HUDEP-2 (cell line): ENCODE results near the gene MLANA.
"Not testable (repeated sequence)": the region's sequence is repeated elsewhere in the genome, so short reads cannot be mapped to it uniquely, and the experiment has no call there.

ENCODE experiments used
- DNase-seq, 76 experiments: peaks; one replicate each; lab custom pipeline; 2025; ENCODE audit not compliant: unreplicated experiment in 76 of 76; lab: John Stamatoyannopoulos, UW

The MLANA gene

DNA sequence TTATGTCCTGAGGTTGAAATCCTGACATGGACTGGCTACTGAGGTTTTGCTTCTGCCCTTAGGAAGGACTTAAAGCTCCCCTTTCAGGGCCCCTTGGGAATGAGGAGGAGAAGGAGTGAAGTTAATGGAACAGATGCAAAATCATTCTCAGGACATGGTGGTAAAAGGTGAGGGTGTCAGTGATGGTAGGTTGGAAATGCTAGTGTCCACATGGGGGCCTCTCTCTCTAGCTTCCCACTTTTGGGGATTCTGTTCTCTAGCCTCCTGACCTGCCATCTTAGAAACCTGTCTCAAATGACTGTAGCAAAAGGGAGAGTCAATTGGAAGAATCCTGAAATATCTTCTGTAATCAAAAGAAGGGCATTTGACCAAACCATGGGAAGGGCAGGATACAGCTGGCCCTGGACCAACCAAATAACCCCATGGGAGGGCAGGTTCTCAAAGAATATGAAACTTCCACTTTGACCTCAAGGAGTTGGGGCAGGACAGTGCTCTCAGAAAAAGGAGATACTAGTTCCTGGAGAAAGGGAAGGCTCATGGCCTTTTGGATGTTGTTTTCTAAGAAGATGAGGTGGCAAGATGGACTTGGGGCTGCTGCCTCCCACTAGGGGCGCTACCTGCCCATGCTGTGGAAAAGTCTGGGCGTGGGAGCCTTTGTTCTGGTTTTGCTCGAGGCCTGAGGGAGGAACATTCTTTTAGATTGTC lies 21.2 kb upstream of the MLANA start:
- DNase-seq = peak in 54 of 76 experiments; percentile 3 to 68 (median 30)

DNA sequence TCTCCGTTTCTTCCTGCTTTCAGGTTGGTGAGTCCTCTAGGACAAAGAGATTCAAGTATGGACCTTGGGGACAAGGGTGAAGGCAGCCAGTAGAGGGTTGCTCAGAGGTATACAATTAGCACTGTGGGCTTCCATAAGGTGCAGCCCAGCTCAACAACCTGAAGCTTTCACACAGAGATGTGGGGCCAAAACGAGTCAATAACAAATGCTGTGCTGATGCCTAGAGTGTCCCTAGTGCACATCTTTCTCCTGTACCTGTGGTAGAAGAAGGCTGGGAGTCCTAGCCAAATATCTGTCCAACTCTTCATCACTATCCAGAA lies 20.7 kb upstream of the MLANA start:
- DNase-seq = no peak

DNA sequence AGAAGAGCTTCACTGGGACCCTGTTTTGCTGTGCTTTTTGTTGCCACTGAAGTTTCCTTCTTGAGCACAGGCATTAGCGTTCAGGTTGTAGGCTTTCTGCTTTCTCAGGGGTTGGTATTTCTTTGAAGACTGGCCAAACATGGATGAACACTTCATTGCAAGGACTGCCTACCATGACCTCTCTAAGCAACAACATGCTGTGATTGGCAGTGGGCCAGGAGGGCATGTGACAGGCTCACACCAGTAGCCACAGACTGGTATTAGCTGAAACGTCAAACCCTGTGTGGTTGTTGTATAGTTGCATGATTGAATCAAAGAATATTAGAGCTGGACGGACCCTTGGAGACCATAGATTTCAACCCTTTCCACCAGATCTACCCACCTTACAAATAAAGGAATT lies 20.0 kb upstream of the MLANA start:
- DNase-seq = peak in 57 of 76 experiments; percentile 2 to 69 (median 30)

DNA sequence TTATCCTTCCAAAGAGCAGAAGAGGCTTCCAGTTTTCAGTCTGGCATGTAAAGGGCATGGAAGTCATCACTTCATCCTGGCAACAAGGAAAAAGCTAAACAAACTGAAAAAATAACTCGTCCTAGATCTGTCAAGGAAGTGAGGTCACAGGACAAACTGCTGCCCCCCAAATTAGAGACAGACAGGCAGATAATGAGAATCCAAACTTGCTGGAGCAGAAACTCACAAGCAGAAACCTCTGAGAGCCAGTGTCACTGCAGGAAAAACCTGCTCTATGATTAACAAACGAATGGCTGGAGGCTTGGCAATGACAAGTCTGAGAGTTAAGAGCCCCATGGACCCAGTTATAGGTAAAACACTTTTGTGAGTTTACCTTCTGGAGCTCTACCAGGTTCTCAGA lies 18.9 kb upstream of the MLANA start:
- DNase-seq = no peak

DNA sequence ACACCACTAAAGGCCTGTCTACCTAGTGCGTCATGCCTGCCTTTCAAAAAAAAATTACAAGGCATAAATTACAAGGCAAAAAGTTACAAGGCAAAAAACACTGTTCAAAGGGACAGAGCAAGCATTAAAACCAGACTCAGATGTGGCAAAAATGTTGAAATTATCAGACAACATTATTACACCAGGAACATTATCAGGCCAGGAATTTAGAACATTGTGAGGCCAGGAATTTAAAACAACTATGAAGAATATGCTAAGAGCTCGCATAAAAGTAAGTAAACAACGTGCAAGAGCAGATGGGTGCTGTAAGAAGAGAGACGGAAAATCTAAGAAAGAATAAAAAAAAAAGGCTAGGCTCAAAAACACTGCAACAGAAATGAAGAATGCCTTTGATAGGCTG lies 18.2 kb upstream of the MLANA start:
- DNase-seq = no peak

DNA sequence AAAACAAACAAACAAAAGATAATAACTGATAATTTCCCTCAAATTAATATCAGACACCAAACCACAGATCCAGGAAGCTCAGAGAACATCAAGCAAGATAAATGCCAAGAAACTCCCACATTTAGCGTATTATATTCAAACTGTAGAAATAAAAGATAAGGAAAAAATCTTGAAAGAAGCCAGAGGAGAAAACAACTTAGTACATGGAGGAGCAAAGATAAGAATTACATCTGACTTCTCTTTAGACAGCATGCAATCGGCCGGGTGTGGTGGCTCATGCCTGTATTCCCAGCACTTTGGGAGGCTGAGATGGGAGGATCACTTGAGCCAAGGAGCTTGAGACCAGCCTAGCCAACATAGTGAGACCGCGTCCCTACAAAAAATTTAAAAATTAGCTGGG lies 17.2 kb upstream of the MLANA start:
- peak in 1 of 76 experiments; percentile 6 for DNase-seq

DNA sequence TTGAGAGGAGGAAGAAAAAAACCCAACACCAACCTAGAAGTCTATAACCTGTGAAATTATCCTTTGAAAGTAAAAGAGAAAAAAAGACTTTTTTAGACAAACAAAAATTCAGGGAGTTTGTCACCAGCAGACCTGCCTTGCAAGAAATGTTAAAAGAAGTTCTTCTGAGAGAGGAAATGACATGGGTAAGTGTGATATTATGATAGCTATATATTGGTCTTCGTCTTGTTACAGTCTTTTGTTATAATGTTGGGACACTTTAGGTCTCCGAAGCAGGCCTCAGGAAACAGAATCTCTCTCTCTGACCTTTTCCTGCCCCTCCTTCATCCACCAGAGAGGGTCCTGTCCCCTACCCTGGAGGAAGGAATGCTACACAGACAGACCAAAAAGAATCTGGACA lies 16.6 kb upstream of the MLANA start:
- no peak for DNase-seq

DNA sequence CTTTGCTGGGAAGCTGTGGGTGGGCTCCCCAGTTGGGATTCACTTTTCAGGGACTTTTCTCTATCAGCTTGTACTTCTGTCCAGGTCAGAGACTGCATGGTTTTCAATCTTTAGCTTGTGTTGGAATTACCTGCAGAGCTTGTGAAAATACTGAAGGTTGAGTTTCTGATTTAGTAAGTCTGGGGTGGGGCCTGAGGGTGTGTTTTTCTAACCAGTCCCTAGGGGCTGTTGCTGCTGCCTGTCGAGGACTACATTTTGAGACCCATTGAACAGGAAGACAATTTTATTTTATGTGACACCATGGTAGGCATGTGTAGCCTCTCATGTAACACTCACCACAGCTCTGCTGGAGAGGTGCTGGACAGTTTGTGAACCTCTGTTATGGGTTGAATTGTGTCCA lies 14.7 kb upstream of the MLANA start:
- no peak for DNase-seq

DNA sequence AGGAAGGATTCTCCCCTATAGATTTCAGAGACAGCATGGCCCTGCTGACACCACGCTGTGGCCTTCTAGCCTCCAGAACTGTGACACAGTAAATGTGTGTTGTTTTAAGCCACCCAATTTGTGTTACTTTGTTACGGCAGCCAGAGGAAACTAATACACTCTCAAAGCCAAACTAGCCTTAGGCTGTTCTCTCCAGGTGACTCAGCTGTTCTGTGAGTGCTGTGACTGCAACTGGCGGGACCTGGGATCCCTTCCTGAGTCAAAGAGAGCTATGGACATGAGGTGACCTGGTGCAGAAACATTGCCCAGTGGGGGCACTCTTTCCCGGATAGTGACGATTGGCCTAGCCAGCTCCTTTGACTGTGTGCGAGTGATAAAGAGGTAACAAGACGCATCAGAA lies 14.0 kb upstream of the MLANA start:
- DNase-seq = no peak

DNA sequence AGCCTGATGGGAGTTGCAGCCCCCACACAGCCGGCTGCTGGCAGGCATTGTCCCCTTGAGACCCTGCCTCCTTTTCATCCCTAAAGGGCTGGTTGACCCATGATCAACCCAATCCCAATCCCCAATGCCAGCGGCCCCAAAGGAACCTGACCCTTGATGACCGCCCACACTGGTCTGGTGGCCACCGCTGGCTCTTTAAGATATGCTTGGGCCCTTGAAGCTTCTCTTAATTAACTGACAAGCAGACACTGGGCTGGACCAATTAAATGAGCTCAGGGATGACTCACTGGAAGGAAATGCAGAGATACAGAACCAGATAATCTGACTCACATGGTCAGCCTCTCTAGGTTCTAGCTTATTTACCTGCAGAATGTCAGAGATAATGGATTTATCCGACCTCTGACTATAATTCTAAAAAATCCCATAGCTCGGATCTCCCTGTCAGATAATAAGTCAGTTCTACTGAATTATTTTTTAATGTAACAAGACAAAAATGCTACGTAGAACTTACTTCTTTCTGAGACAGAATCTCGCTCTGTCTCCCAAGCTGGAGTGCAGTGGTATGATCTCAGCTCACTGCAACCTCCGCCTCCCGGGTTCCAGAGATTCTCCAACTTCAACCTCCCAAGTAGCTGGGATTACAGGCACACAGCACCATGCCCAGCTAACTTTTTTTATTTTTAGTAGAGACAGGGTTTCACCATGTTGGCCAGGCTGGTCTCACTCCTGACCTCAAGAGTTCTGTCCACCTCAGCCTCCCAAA lies 11.1 kb upstream of the MLANA start:
- peak in 39 of 76 experiments; percentile 4 to 79 (median 27) for DNase-seq

DNA sequence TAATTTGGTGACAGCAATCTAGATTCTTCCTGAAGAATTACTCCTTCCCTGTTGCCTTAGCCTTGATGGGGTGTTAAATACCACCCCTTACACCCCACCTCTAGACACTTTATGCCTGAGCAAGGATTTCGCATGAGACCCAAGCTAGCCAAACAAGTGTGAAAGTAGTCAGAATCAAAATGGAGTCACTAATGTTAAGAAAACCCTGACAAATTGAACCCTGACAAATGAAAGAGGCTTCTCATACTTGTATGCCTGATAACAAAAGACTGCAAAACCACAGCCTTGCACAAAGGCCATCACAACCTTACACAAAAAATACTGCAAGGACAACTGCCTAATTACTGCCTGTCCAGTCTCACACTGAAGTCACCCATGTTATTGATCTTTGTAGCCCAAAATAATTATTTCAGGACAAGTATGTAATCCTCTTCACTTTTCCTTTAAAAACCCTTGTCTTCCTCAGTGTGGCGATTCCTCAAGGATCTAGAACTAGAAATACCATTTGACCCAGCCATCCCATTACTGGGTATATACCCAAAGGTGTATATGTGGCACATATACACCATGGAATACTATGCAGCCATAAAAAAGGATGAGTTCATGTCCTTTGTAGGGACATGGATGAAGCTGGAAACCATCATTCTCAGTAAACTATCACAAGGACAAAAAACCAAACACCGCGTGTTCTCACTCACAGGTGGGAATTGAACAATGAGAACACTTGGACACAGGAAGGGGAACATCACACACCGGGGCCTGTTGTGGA lies 8.3 kb upstream of the MLANA start:
- DNase-seq = not testable (repeated sequence)

DNA sequence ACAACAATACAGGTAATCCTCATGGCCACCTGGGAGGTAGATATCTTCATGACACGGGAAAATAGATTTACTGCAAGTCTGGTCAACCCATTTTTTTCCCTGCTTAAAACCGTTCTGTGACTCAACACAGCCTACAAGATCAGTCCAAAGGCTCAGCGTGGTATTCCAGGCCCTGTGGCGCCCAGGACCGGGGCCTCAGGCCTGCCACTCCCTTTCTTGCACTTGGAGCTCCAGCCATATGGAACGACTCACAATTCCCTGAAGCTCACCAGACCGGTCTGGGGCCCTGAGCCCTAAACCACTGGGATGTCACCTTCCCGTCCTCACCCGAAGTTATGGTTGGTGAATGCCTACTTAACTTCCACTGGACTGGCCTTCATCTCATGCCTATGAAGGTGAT lies 6.5 kb upstream of the MLANA start:
- DNase-seq = no peak

DNA sequence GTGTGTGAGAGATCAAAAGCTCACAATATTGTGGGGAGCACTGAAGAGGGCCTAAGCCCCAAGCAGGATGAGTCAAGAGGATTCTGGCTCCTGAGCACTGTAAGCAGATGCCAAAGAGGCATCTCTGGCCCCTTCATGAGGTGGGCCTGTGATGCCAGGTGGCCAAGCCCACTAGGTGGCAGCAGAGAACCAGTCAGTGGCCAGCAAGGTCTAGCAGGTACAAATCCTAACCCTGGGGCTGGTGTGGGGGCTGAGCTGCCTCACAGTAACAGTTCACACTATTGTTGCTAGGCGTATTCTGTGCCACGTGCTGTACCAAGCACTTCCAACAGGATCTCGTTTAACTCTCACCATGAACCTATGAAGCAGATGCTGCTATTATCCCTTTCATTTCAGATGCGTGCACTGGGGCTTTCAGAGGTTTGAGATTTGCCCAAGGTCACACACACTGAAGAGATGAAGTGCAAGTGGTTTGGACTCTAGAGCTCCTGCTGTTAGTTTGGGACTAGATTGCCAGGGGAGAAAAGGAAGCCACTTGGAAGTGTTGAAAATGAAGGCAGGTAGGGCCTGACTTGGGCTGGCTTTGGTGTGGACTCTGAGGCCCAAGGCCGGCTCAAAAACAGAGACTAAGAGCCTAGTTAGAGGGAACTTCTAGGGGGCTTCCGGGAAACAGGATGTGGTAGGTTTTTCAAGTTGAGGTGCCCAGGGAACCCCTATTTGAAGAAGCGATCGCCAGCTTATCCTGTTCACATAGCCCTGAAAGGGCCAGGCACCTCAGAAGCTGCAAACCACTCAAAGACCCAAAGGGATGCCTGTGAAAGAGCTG lies 4.4 kb upstream of the MLANA start:
- peak in 65 of 76 experiments; percentile 2 to 83 (median 53) for DNase-seq

DNA sequence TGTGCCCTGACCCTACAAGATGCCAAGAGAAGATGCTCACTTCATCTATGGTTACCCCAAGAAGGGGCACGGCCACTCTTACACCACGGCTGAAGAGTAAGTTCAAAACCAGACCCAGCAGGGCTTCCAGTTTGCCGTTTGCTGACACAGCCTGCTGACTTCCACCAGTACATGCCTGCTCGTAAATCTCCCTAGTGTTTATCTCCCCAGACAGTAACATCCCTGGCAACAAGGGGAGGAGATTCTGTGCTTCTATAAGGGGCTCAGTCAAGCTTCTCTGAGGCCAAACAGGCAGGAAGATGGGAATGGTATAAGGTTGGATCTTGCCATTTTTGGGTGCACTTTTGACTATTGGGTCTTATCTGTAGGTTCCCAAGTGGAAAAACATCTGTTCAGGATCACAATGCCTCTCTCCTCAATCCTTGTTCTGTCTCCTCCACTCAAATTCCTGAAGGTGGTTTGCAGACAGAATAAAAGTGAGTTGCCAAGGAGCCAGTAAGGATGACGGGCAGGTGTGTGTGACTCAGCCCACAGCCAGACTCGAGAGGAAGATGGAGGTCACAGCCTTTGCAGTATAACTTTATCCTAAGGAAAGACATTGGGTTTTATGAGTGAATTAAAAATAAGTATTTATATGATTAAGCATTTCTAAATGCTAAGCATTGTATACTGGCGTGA lies 1.9 kb downstream of the MLANA start:
- DNase-seq = no peak

DNA sequence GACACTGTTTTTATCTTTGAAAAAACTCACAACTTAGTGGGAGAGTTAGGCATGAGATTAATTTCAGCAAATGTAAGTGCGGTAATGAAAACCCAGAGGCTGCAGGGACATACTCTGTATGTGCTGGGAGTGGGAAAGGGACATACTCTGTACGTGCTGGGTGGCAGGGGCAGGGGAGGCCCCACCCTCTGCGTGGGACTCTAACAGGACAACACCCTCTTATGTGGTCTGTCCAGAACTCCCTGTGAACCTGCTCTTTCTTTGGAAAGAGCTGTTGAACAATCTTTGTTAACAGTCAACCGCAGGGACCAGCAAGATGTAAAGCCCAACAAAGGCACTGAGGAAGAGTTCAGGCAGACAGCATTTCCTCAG lies 2.4 kb downstream of the MLANA start:
- peak in 7 of 76 experiments; percentile 0 to 19 (median 4) for DNase-seq

DNA sequence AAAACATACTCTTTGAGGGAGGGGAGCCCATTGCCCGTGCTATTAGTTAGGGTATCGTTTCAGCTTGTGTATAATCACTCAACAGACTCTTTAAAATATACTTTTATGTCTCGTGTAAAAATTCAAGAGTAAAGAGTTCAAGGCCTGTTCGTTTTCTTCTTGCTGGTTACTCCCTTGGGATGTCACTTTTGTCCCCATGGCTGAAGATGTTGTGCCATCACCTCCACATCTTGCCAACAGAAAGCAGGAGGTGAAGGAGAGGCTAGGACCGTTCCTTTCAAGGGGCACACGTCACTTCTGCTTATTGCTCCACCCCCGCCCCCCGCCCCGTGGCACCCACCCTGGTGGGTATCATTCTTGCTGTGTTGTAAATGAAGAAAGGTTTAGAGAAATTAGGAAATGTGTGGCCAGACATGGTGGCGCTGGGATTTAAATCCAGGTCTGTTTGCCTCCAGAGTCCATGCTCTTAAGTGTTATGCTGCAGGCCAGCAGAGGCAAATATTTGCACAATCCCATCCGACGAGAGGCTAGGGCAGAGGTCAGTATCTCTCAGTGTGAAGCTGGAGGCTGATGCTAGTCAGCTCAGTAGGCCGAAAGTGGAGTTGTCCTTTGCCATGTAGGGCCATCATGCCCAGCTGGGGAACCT lies 3.0 kb downstream of the MLANA start:
- no peak for DNase-seq

DNA sequence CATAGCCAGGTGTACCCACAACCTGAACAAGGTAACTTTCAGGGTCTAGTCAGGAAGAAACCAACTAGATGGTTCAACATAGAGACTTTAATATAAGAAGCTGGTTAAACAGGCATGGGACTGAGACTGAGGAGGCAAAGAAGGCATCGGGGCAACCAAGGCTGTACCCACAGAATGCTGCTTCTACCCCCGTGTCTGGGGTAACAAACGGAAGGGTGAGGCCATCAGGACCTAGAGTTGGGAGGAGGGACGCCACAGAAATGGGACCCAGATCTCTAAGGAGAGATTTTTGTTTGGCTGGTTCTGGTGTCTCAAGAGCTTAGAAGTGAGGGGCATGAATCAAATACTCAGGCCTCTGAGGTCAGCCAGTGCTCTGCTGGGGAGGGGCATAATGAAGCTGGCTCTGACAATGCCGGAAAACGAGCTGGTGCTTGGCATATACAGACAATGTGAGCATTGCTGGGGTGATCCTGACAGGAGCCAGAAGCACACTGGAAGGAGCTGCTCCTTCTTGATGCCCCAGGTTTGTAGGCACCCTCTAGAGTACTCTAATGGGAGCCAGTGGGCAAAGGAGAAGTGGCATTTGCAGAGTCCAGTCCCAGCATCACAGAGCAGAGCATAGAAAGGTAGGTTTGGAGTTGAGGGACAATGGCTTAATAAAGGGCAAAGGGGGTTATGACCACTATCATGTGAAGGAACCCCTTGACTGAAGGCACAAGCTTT lies 3.7 kb downstream of the MLANA start:
- DNase-seq = no peak

DNA sequence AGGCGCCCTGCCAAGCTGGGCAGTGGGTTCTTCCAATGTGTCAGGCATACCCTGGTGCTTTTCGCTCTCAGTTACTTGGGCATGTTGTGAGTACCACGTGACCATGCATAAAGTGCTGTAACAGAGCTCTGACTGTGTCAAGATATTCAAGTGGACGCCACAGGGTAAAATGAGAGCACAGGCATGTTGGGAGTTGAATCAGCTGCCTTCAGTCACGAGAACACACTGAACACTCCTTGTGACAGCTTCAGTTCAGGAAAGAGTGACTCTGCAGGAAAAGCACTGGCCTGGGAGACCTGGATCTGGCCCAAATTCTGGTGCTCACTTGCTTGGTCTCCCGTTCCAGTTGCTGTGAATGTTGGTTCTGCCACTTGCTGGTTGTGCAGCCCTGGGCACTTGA lies 5.1 kb downstream of the MLANA start:
- DNase-seq = no peak

DNA sequence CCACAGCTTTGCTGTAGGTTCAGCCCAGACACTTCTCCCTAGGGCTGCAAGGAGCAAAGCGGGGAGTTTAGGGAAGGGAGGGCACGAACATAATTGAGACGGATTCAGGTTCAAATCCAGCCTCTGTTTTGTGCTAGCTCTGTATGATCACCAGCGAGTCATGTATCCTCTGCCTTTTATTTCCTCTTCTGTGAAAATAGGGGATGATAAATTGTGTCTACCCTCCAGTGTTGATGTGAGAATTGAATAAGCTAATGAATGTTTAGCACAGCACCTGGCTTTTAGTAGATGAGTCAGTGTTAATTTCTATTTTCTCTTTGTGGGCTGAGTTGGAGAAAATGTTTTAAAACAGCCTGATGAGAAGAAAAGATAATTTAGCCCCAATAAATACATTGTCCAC lies 6.2 kb downstream of the MLANA start:
- DNase-seq = no peak
